Measurements from ENCODE around the gene GALNT18. TPM values are rescaled to one million over a fixed set of nuclear protein-coding genes. Genes with fewer than 3 reads are reported as not detected.

The GALNT18 gene
- total RNA-seq, 2 donors from 2014 or later: 5.3 to 7.3 TPM

GRCh38 chr11:11458485-11458884 lies 163.3 kb downstream of the GALNT18 start:
- ATAC-seq: no peak
- H3K27ac ChIP-seq: no peak overlapping the region
- intact Hi-C loops (cut with DNase I): no loop called here

GRCh38 chr11:11458001-11458400 lies 163.8 kb downstream of the GALNT18 start:
- no peak for TF ChIP-seq CTCF (IDR thresholded peaks at IDR 0.05)
- no peak for TF ChIP-seq POLR2A (IDR thresholded peaks at IDR 0.05)
- H3K4me3 ChIP-seq: no peak overlapping the region
- H3K27ac ChIP-seq: no peak overlapping the region
- no peaks in the 10 kb centered on the region for H3K36me3 ChIP-seq (replicated peaks in 1 of 2; ENCODE audit: insufficient read depth in 1 of 2, low read depth in 2 of 2)
- intact Hi-C loops (cut with DNase I): no loop called here
- WGBS, 2 donors: 86 to 92% methylated on average over 4 to 5 of the region's 5 CpGs
- no peaks in the 10 kb centered on the region for H3K9me3 ChIP-seq
- H3K4me1 ChIP-seq: peaks cover 6% of the 10 kb centered on the region
- H3K27me3 ChIP-seq: no peaks in the 10 kb centered on the region
- no peak for ATAC-seq
- no peak for DNase-seq

More at GRCh38 chr11:11458485-11458884, 163.3 kb downstream of the GALNT18 start:
- TF ChIP-seq CTCF (IDR thresholded peaks at IDR 0.05) (no peak), POLR2A (IDR thresholded peaks at IDR 0.05) (no peak)
- Histone ChIP-seq H3K4me1 (peaks cover 6% of the 10 kb centered on the region), H3K4me3 (no peak overlapping the region), H3K9me3 (no peaks in the 10 kb centered on the region), H3K27me3 (no peaks in the 10 kb centered on the region), H3K36me3 (replicated peaks in 1 of 2; ENCODE audit: insufficient read depth in 1 of 2, low read depth in 2 of 2) (no peaks in the 10 kb centered on the region)
- 83 to 89% methylated on average over 9 of the region's 9 CpGs for WGBS, 2 donors
- no peak for DNase-seq

GRCh38 chr11:11456866-11457265 lies 164.9 kb downstream of the GALNT18 start:
- intact Hi-C loops (cut with DNase I): no loop called here
- Histone ChIP-seq H3K27ac (no peak overlapping the region), H3K27me3 (no peaks in the 10 kb centered on the region), H3K4me1 (peaks cover 9% of the 10 kb centered on the region), H3K4me3 (no peak overlapping the region), H3K36me3 (replicated peaks in 1 of 2; ENCODE audit: insufficient read depth in 1 of 2, low read depth in 2 of 2) (no peaks in the 10 kb centered on the region), H3K9me3 (no peaks in the 10 kb centered on the region)
- ATAC-seq (no peak), DNase-seq (no peak)
- WGBS, 2 donors: 74 to 83% methylated on average over 3 of the region's 3 CpGs
- TF ChIP-seq CTCF (IDR thresholded peaks at IDR 0.05): no peak
- TF ChIP-seq POLR2A (IDR thresholded peaks at IDR 0.05): no peak

- no peaks in the 10 kb centered on the region for H3K36me3 ChIP-seq (replicated peaks in 1 of 2; ENCODE audit: insufficient read depth in 1 of 2, low read depth in 2 of 2)
- peaks cover 13% of the 10 kb centered on the region for H3K4me1 ChIP-seq
- TF ChIP-seq POLR2A (IDR thresholded peaks at IDR 0.05) (no peak), CTCF (IDR thresholded peaks at IDR 0.05) (no peak)
- H3K27ac ChIP-seq: no peak overlapping the region
- H3K27me3 ChIP-seq: no peaks in the 10 kb centered on the region
- WGBS, 2 donors: 68 to 80% methylated on average over 3 of the region's 3 CpGs
- no peak for ATAC-seq
- no peak overlapping the region for H3K4me3 ChIP-seq
- DNase-seq: no peak
- intact Hi-C loops (cut with DNase I): no loop called here
- H3K9me3 ChIP-seq: no peaks in the 10 kb centered on the region
Observed at GRCh38 chr11:11454671-11455223, 167.1 kb downstream of the GALNT18 start.

- Histone ChIP-seq H3K27me3 (no peaks in the 10 kb centered on the region), H3K9me3 (no peaks in the 10 kb centered on the region), H3K27ac (peak overlapping the region in 2 of 4 donors; percentile 13 to 18), H3K4me1 (peaks cover 18% of the 10 kb centered on the region), H3K4me3 (no peak overlapping the region), H3K36me3 (replicated peaks in 1 of 2; ENCODE audit: insufficient read depth in 1 of 2, low read depth in 2 of 2) (no peaks in the 10 kb centered on the region)
- 24 to 42% methylated on average over 4 of the region's 4 CpGs for WGBS, 2 donors
- intact Hi-C loops (cut with DNase I): no loop called here
- ATAC-seq: peak; percentile 62
- peak in 1 of 4 donors; percentile 30 for DNase-seq
- TF ChIP-seq CTCF (IDR thresholded peaks at IDR 0.05) (no peak), POLR2A (IDR thresholded peaks at IDR 0.05) (no peak)
Observed at GRCh38 chr11:11451501-11452005, 170.3 kb downstream of the GALNT18 start.

Measured in body of pancreas (tissue), 4 donors.